ENCODE measurements around the gene PTGER3. TPM values are rescaled to one million over a fixed set of nuclear protein-coding genes. Genes with fewer than 3 reads are reported as not detected.

Gene PTGER3
- total and polyA plus RNA-seq, 10 of the 15 experiments (the other 5 are each of a cell fraction or from before 2014, with no cell fraction given): under 0.01 to 0.04 (median 0.02) TPM; not detected in 7

DNA sequence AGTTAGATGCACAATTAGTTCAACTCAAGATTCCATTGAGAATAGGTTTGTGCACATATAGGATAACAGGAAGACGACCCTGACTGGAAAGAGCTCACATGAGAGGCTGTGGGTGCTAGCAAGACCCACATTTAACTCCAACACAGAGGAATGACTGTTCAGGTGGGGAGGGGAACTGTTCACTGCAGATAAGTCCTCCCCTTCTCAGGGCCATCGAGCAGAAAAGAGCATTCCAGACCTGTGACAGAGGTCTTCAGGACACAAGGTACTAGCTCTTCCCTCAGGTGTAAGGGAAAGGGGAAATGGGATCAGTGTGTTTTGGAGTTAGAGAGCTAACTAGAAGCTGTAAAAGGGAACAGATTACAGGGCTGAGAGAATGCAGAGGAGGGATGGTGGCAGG lies 8.7 kb downstream of the PTGER3 start:
- WGBS (ENCODE audit: insufficient coverage, insufficient replicate concordance, low lambda C conversion rate, missing lambda C conversion rate): 0% methylated on average over 2 of the region's 2 CpGs
- Histone ChIP-seq H3K4me1 (ENCODE audit: control insufficient read depth, insufficient read depth, low read length) (no peaks in the 10 kb centered on the region), H3K79me2 (ENCODE audit: control insufficient read depth, insufficient read depth, low read length) (no peaks in the 10 kb centered on the region), H3K27ac (ENCODE audit: control insufficient read depth, insufficient read depth) (no peak overlapping the region), H3K9ac (ENCODE audit: control insufficient read depth, insufficient read depth, low read length) (no peak overlapping the region), H2AFZ (ENCODE audit: control insufficient read depth, low read depth, low read length) (no peak overlapping the region), H3K27me3 (replicated peaks in 1 of 2; ENCODE audit: control insufficient read depth in 2 of 2, insufficient read depth in 2 of 2, low read length in 1 of 2) (no peaks in the 10 kb centered on the region), H3K4me2 (ENCODE audit: control insufficient read depth, insufficient read depth) (no peak overlapping the region), H3K9me3 (replicated peaks; ENCODE audit: control insufficient read depth, insufficient read depth, low read length) (no peaks in the 10 kb centered on the region), H3K36me3 (ENCODE audit: control insufficient read depth in 2 of 2, insufficient read depth in 2 of 2, low read length in 1 of 2) (no peaks in the 10 kb centered on the region), H4K20me1 (ENCODE audit: control insufficient read depth, insufficient read depth) (no peaks in the 10 kb centered on the region), H3K4me3 (no peak overlapping the region)
- ChIA-PET POLR2A (no interaction called here), CTCF (no interaction called here), SMC1A (ENCODE audit: uncharacterized antibody, unreplicated experiment) (no interaction called here), RAD21 (ENCODE audit: unreplicated experiment) (no interaction called here)
- intact Hi-C loops (cut with micrococcal nuclease; ENCODE audit: unreplicated experiment) (no loop called here), in situ Hi-C loops (cut with MboI) (no loop called here)
- FAIRE-seq: no peak
- BruUV-seq (replicated peaks): no TSS peak
- no peak for ATAC-seq
- TF ChIP-seq MYB (IDR thresholded peaks at IDR 0.05; ENCODE audit: borderline replicate concordance, low read depth, low read length) (no peak), ZNF207 (IDR thresholded peaks at IDR 0.05; ENCODE audit: borderline replicate concordance) (no peak), ZZZ3 (IDR thresholded peaks at IDR 0.05; ENCODE audit: control insufficient read depth, insufficient read length, low read depth) (no peak), YY1 (IDR thresholded peaks at IDR 0.05; ENCODE audit: low read depth, low read length) (no peak), POLR2A (IDR thresholded peaks at IDR 0.05; ENCODE audit: low read depth, low read length) (no peak), NR2C2 (IDR thresholded peaks at IDR 0.05; ENCODE audit: borderline replicate concordance, control insufficient read depth, insufficient read length, low read depth) (no peak)
- TF ChIP-seq, protein P1, sequence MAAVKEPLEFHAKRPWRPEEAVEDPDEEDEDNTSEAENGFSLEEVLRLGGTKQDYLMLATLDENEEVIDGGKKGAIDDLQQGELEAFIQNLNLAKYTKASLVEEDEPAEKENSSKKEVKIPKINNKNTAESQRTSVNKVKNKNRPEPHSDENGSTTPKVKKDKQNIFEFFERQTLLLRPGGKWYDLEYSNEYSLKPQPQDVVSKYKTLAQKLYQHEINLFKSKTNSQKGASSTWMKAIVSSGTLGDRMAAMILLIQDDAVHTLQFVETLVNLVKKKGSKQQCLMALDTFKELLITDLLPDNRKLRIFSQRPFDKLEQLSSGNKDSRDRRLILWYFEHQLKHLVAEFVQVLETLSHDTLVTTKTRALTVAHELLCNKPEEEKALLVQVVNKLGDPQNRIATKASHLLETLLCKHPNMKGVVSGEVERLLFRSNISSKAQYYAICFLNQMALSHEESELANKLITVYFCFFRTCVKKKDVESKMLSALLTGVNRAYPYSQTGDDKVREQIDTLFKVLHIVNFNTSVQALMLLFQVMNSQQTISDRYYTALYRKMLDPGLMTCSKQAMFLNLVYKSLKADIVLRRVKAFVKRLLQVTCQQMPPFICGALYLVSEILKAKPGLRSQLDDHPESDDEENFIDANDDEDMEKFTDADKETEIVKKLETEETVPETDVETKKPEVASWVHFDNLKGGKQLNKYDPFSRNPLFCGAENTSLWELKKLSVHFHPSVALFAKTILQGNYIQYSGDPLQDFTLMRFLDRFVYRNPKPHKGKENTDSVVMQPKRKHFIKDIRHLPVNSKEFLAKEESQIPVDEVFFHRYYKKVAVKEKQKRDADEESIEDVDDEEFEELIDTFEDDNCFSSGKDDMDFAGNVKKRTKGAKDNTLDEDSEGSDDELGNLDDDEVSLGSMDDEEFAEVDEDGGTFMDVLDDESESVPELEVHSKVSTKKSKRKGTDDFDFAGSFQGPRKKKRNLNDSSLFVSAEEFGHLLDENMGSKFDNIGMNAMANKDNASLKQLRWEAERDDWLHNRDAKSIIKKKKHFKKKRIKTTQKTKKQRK (IDR thresholded peaks at IDR 0.05; ENCODE audit: low read depth, low read length): no peak
- TF ChIP-seq, protein P2, sequence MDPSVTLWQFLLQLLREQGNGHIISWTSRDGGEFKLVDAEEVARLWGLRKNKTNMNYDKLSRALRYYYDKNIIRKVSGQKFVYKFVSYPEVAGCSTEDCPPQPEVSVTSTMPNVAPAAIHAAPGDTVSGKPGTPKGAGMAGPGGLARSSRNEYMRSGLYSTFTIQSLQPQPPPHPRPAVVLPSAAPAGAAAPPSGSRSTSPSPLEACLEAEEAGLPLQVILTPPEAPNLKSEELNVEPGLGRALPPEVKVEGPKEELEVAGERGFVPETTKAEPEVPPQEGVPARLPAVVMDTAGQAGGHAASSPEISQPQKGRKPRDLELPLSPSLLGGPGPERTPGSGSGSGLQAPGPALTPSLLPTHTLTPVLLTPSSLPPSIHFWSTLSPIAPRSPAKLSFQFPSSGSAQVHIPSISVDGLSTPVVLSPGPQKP (IDR thresholded peaks at IDR 0.05; ENCODE audit: low read depth, low read length): no peak
- TF ChIP-seq, protein P3, sequence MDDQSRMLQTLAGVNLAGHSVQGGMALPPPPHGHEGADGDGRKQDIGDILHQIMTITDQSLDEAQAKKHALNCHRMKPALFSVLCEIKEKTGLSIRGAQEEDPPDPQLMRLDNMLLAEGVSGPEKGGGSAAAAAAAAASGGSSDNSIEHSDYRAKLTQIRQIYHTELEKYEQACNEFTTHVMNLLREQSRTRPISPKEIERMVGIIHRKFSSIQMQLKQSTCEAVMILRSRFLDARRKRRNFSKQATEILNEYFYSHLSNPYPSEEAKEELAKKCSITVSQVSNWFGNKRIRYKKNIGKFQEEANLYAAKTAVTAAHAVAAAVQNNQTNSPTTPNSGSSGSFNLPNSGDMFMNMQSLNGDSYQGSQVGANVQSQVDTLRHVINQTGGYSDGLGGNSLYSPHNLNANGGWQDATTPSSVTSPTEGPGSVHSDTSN (IDR thresholded peaks at IDR 0.05; ENCODE audit: insufficient replicate concordance, low read depth, low read length): no peak
- TF ChIP-seq, protein P4, sequence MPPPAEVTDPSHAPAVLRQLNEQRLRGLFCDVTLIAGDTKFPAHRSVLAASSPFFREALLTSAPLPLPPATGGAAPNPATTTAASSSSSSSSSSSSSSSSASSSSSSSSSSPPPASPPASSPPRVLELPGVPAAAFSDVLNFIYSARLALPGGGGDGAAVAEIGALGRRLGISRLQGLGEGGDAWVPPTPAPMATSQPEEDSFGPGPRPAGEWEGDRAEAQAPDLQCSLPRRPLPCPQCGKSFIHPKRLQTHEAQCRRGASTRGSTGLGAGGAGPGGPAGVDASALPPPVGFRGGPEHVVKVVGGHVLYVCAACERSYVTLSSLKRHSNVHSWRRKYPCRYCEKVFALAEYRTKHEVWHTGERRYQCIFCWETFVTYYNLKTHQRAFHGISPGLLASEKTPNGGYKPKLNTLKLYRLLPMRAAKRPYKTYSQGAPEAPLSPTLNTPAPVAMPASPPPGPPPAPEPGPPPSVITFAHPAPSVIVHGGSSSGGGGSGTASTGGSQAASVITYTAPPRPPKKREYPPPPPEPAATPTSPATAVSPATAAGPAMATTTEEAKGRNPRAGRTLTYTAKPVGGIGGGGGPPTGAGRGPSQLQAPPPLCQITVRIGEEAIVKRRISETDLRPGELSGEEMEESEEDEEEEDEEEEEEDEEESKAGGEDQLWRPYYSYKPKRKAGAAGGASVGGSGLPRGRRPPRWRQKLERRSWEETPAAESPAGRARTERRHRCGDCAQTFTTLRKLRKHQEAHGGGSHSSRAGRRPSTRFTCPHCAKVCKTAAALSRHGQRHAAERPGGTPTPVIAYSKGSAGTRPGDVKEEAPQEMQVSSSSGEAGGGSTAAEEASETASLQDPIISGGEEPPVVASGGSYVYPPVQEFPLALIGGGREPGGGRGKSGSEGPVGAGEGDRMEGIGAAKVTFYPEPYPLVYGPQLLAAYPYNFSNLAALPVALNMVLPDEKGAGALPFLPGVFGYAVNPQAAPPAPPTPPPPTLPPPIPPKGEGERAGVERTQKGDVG (CRISPR knock-in tag; IDR thresholded peaks at IDR 0.05): no peak
- TF ChIP-seq, protein P5, sequence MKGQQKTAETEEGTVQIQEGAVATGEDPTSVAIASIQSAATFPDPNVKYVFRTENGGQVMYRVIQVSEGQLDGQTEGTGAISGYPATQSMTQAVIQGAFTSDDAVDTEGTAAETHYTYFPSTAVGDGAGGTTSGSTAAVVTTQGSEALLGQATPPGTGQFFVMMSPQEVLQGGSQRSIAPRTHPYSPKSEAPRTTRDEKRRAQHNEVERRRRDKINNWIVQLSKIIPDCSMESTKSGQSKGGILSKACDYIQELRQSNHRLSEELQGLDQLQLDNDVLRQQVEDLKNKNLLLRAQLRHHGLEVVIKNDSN (IDR thresholded peaks at IDR 0.05; ENCODE audit: borderline replicate concordance, extremely low read length, insufficient read depth, low read depth, low read length): no peak
- no peak for DNase-seq (ENCODE audit: low read depth, low spot score)

Data from GM12878 (cell line).